ENCODE results near the gene APOBEC3H. TPM values are rescaled to one million over a fixed set of nuclear protein-coding genes. Genes with fewer than 3 reads are reported as not detected.

APOBEC3H gene
- total RNA-seq, 1 experiment from 2014 or later = 1.8 TPM

DNA sequence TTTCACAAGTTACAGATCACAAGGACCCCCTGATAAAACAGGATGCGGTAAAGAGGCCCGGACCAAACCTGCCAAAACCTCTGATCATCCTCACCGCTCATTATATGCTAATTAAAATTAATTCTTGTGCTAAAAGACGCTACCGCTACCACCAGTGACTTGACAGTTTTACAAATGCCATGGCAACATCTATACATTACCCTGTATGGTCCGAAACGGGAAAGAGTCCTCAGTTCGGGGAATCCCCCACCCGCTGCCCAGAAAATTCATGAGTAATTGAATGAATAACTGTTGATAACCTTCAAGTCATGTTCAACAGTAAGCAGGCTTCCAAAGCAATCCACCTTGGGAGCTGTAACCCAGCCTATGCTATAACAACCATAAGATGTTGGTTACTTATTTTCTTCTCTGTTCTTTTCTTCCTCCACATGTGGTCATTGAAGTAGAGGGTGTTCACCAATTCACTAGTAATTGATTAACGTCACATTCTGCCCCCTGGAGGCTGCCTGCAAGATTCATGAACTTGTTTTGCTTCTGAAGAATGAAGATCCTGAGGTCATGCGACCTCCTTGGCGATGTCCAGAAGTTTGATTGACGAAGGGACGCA lies 20.6 kb downstream of the APOBEC3H start (continued):
- TF ChIP-seq, protein P1, sequence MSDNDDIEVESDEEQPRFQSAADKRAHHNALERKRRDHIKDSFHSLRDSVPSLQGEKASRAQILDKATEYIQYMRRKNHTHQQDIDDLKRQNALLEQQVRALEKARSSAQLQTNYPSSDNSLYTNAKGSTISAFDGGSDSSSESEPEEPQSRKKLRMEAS (IDR thresholded peaks at IDR 0.05) = no peak
- no peak for TF ChIP-seq ZFX (IDR thresholded peaks at IDR 0.05)

DNA sequence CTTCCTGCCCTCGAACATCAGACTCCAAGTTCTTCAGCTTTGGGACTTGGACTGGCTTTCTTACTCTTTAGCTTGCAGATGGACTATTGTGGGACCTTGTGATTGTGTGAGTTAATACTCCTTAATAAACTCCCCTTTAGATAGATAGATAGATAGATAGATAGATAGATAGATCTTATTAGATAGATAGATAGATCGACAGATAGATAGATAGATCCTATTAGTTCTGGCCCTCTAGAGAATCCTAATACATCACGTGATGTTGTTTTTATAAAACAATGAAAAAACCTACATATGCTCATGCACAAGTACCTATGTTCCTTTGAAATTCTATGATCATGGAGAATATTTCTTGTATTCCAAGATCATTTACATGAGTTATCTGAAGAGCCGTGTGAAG lies 23.9 kb downstream of the APOBEC3H start:
- intact Hi-C loops (cut with micrococcal nuclease) = no loop called here
- no peak overlapping the region for H3K9ac ChIP-seq (ENCODE audit: low read length)
- ChIA-PET RAD21 (ENCODE audit: low non-redundant PET in 1 of 2, low total read pairs in 2 of 2, uncharacterized antibody in 2 of 2, unreplicated experiment in 2 of 2) (no interaction called here), CTCF (interaction anchor here (1.0 to 1.5 kb wide), 3 partner anchors 118 to 414 kb away, joined by 3 to 14 read pairs (median 7); no protein-coding TSS in a partner anchor), POLR2A (no interaction called here)
- no TSS peak for BruUV-seq (replicated peaks)
- H3K4me3 ChIP-seq (replicated peaks in 1 of 2; ENCODE audit: low read depth in 1 of 2, low read length in 2 of 2) = no peak overlapping the region
- H3K36me3 ChIP-seq (ENCODE audit: control insufficient read depth in 1 of 2, insufficient read depth in 2 of 2, low read length in 2 of 2) = no peaks in the 10 kb centered on the region
- no peaks in the 10 kb centered on the region for H3K9me3 ChIP-seq (ENCODE audit: control insufficient read depth in 1 of 2, insufficient read depth in 1 of 2, low read depth in 1 of 2, low read length in 2 of 2)
- H3K4me2 ChIP-seq (ENCODE audit: low read length) = no peak overlapping the region
- no peaks in the 10 kb centered on the region for H3K4me1 ChIP-seq (ENCODE audit: control insufficient read depth in 1 of 2, insufficient read depth in 2 of 2, low read length in 2 of 2)
- H3K27ac ChIP-seq (ENCODE audit: low read depth, low read length) = no peak overlapping the region
- H3K79me2 ChIP-seq (ENCODE audit: insufficient read depth, low read length) = no peaks in the 10 kb centered on the region
- H3K27me3 ChIP-seq (ENCODE audit: insufficient read depth, low read length) = no peaks in the 10 kb centered on the region
- TF ChIP-seq CBX3 (IDR thresholded peaks at IDR 0.05; ENCODE audit: low read depth) = no peak
- no peak for TF ChIP-seq FOSL1 (IDR thresholded peaks at IDR 0.05; ENCODE audit: low read depth)
- no peak for TF ChIP-seq TCF7L2 (IDR thresholded peaks at IDR 0.05; ENCODE audit: borderline replicate concordance, extremely low read depth, insufficient read depth, insufficient read length)
- TF ChIP-seq RAD21 (IDR thresholded peaks at IDR 0.05; ENCODE audit: low read depth) = no peak
- TF ChIP-seq SRF (IDR thresholded peaks at IDR 0.05; ENCODE audit: low read depth) = no peak
- TF ChIP-seq EZH2 (IDR thresholded peaks at IDR 0.05) = no peak
- no peak for TF ChIP-seq CEBPB (IDR thresholded peaks at IDR 0.05; ENCODE audit: low read depth)
- no peak for TF ChIP-seq EGR1 (IDR thresholded peaks at IDR 0.05; ENCODE audit: low read depth)
- no peak for TF ChIP-seq EZH2phosphoT487 (IDR thresholded peaks at IDR 0.05; ENCODE audit: borderline replicate concordance)
- TF ChIP-seq ZFX (IDR thresholded peaks at IDR 0.05) = no peak
- TF ChIP-seq SP1 (IDR thresholded peaks at IDR 0.05; ENCODE audit: low read depth) = no peak
- no peak for TF ChIP-seq ATF3 (IDR thresholded peaks at IDR 0.05)
- TF ChIP-seq, protein P2, sequence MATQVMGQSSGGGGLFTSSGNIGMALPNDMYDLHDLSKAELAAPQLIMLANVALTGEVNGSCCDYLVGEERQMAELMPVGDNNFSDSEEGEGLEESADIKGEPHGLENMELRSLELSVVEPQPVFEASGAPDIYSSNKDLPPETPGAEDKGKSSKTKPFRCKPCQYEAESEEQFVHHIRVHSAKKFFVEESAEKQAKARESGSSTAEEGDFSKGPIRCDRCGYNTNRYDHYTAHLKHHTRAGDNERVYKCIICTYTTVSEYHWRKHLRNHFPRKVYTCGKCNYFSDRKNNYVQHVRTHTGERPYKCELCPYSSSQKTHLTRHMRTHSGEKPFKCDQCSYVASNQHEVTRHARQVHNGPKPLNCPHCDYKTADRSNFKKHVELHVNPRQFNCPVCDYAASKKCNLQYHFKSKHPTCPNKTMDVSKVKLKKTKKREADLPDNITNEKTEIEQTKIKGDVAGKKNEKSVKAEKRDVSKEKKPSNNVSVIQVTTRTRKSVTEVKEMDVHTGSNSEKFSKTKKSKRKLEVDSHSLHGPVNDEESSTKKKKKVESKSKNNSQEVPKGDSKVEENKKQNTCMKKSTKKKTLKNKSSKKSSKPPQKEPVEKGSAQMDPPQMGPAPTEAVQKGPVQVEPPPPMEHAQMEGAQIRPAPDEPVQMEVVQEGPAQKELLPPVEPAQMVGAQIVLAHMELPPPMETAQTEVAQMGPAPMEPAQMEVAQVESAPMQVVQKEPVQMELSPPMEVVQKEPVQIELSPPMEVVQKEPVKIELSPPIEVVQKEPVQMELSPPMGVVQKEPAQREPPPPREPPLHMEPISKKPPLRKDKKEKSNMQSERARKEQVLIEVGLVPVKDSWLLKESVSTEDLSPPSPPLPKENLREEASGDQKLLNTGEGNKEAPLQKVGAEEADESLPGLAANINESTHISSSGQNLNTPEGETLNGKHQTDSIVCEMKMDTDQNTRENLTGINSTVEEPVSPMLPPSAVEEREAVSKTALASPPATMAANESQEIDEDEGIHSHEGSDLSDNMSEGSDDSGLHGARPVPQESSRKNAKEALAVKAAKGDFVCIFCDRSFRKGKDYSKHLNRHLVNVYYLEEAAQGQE (IDR thresholded peaks at IDR 0.05; ENCODE audit: low read depth) = no peak
- TF ChIP-seq POLR2A (IDR thresholded peaks at IDR 0.05; ENCODE audit: borderline replicate concordance, extremely low read depth, insufficient read depth, insufficient read length) = no peak
- TF ChIP-seq, protein P1 (IDR thresholded peaks at IDR 0.05) = no peak
- TF ChIP-seq JUND (IDR thresholded peaks at IDR 0.05) = no peak
- no peak for TF ChIP-seq ELF1 (IDR thresholded peaks at IDR 0.05; ENCODE audit: borderline replicate concordance, low read depth)
- TF ChIP-seq, protein P3, sequence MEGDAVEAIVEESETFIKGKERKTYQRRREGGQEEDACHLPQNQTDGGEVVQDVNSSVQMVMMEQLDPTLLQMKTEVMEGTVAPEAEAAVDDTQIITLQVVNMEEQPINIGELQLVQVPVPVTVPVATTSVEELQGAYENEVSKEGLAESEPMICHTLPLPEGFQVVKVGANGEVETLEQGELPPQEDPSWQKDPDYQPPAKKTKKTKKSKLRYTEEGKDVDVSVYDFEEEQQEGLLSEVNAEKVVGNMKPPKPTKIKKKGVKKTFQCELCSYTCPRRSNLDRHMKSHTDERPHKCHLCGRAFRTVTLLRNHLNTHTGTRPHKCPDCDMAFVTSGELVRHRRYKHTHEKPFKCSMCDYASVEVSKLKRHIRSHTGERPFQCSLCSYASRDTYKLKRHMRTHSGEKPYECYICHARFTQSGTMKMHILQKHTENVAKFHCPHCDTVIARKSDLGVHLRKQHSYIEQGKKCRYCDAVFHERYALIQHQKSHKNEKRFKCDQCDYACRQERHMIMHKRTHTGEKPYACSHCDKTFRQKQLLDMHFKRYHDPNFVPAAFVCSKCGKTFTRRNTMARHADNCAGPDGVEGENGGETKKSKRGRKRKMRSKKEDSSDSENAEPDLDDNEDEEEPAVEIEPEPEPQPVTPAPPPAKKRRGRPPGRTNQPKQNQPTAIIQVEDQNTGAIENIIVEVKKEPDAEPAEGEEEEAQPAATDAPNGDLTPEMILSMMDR (IDR thresholded peaks at IDR 0.05 in 2 of 3, conservative IDR thresholded peaks at IDR 0.05 in 1 of 3; ENCODE audit: borderline replicate concordance in 1 of 3, insufficient read depth in 1 of 3, low read depth in 2 of 3, low read length in 2 of 3) = no peak
- no peak for TF ChIP-seq ZNF274 (IDR thresholded peaks at IDR 0.05; ENCODE audit: low read depth, low read length)
- H3K9me2 ChIP-seq (ENCODE audit: insufficient read depth) = no peaks in the 10 kb centered on the region
- no peak overlapping the region for H2AFZ ChIP-seq (ENCODE audit: low read depth, low read length, poor library complexity, severe bottlenecking)
- H4K20me1 ChIP-seq (ENCODE audit: insufficient read depth) = no peaks in the 10 kb centered on the region
- DNase-seq (ENCODE audit: low read depth, low spot score) (no peak), ATAC-seq (no peak)

Measured in HCT116 (cell line).